Measurements from ENCODE around the gene DUS1L.
A peak's percentile ranks its signal among the peaks of the same experiment; 100 is the strongest.

The DUS1L gene

DNA sequence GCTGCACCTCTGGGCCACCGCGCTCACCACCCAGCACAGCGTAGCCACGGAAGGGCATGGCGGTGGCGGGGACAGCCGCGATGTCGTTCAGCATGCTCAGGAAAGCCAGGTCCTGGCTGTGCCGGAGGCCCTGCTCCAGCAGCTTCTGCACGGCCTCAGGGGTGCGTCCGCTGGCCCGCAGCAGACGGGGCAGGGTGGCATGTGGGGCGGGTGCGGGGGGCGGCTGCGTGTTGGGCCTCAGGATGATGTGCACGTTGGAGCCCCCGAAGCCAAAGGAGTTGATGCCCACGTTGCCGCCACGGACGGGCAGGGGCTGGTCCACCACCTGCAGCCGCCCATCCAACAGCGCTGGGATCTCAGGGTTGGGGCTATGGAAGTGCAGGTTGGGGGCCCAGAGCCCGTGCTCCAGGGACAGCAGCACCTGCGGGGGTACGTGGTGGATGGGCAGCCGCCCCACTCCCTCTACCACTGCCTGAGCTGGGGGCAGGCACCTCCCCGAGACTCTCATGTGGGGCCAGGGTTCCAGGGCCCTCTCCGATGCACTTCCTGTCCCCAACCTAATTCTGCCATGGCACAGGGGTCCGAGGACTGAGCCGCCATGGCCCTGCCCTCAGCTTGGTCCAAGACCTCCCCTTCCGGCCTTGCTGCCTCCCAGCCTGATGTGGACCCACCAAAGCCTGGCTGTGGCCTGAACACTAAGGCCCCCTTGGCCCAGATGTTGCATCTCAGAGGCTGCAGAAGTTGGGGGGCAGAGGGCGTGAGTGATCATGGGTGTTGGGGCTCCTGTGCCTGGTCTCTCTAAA lies 25.9 kb upstream of the DUS1L start:
- no peak overlapping the region for H3K4me3 ChIP-seq (ENCODE audit: low read depth, low read length)
- no peak for DNase-seq (ENCODE audit: low read depth)
- no peak for TF ChIP-seq MYC (IDR thresholded peaks at IDR 0.05; ENCODE audit: low read depth, low read length)
- TF ChIP-seq, protein P1, sequence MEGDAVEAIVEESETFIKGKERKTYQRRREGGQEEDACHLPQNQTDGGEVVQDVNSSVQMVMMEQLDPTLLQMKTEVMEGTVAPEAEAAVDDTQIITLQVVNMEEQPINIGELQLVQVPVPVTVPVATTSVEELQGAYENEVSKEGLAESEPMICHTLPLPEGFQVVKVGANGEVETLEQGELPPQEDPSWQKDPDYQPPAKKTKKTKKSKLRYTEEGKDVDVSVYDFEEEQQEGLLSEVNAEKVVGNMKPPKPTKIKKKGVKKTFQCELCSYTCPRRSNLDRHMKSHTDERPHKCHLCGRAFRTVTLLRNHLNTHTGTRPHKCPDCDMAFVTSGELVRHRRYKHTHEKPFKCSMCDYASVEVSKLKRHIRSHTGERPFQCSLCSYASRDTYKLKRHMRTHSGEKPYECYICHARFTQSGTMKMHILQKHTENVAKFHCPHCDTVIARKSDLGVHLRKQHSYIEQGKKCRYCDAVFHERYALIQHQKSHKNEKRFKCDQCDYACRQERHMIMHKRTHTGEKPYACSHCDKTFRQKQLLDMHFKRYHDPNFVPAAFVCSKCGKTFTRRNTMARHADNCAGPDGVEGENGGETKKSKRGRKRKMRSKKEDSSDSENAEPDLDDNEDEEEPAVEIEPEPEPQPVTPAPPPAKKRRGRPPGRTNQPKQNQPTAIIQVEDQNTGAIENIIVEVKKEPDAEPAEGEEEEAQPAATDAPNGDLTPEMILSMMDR (IDR thresholded peaks at IDR 0.05; ENCODE audit: low read depth, low read length), result no peak
- TF ChIP-seq MAX (IDR thresholded peaks at IDR 0.05; ENCODE audit: low read depth, low read length), result no peak
- no peak for TF ChIP-seq POLR2A (IDR thresholded peaks at IDR 0.05; ENCODE audit: extremely low read depth, insufficient read length)

DNA sequence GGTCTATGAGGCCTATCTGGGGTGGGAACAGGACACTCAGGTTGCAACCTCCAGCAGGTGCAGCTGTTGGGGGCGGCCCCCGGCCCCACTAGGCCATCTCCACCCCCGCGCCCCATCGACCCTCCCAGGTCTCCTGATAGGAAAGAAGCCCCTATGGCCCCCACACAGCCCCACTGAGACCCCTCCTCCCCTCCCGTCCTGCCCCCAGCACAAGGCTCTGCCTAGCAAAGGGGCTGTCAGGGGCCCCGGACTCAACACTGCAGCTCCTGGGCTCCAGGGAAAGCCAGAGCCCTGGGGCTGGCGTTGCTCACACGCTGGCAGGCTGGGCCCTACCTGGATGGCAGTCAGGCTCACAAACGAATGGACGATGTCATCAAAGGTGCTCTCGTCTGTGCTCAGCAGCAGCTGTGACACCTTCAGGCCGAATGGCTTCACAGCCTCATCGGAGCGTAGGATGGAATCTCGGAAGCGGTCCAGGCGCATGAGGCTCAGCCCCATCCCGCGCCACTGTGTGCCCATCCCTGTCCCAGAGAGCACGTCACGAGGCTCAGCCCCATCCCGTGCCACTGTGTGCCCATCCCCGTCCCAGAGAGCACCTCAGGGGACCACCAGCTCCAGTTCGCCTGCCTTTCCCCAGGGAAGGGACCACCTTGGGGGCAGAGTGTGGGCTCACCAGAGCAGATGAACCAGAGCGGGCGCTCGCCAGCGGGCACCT lies 25.1 kb upstream of the DUS1L start:
- TF ChIP-seq POLR2A (IDR thresholded peaks at IDR 0.05; ENCODE audit: extremely low read depth, insufficient read length), result no peak
- no peak for TF ChIP-seq MYC (IDR thresholded peaks at IDR 0.05; ENCODE audit: low read depth, low read length)
- TF ChIP-seq, protein P1 (IDR thresholded peaks at IDR 0.05; ENCODE audit: low read depth, low read length), result no peak
- TF ChIP-seq MAX (IDR thresholded peaks at IDR 0.05; ENCODE audit: low read depth, low read length), result no peak

GRCh38 chr17:82089723-82090548 lies 24.3 kb upstream of the DUS1L start:
- no peak overlapping the region for H3K4me3 ChIP-seq (ENCODE audit: low read depth, low read length)

More for the DNA sequence above, 25.1 kb upstream of the DUS1L start:
- H3K4me3 ChIP-seq (ENCODE audit: low read depth, low read length), result no peak overlapping the region
- peak; percentile 8 for DNase-seq (ENCODE audit: low read depth)

GRCh38 chr17:82088838-82089722 lies 23.5 kb upstream of the DUS1L start:
- H3K4me3 ChIP-seq (ENCODE audit: low read depth, low read length), result no peak overlapping the region
- DNase-seq (ENCODE audit: low read depth), result peak; percentile 4
- TF ChIP-seq POLR2A (IDR thresholded peaks at IDR 0.05; ENCODE audit: extremely low read depth, insufficient read length) (peak; percentile 7), MYC (IDR thresholded peaks at IDR 0.05; ENCODE audit: low read depth, low read length) (no peak), MAX (IDR thresholded peaks at IDR 0.05; ENCODE audit: low read depth, low read length) (no peak)
- TF ChIP-seq, protein P1 (IDR thresholded peaks at IDR 0.05; ENCODE audit: low read depth, low read length), result no peak

More at GRCh38 chr17:82089723-82090548, 24.3 kb upstream of the DUS1L start:
- TF ChIP-seq MYC (IDR thresholded peaks at IDR 0.05; ENCODE audit: low read depth, low read length) (no peak), MAX (IDR thresholded peaks at IDR 0.05; ENCODE audit: low read depth, low read length) (no peak), POLR2A (IDR thresholded peaks at IDR 0.05; ENCODE audit: extremely low read depth, insufficient read length) (no peak)
- TF ChIP-seq, protein P1 (IDR thresholded peaks at IDR 0.05; ENCODE audit: low read depth, low read length), result no peak
- DNase-seq (ENCODE audit: low read depth), result peak; percentile 41
